Measurements from ENCODE around the gene ATP4A.

GRCh38 chr19:35582760-35583159 lies 19.3 kb upstream of the ATP4A start:
- no peak for TF ChIP-seq REST (IDR thresholded peaks at IDR 0.05; ENCODE audit: low read depth)
- TF ChIP-seq EP300 (IDR thresholded peaks at IDR 0.05; ENCODE audit: borderline replicate concordance): no peak
- TF ChIP-seq TEAD4 (IDR thresholded peaks at IDR 0.05): no peak
- TF ChIP-seq YY1 (IDR thresholded peaks at IDR 0.05; ENCODE audit: low read depth): no peak
- no peak for TF ChIP-seq USF1 (IDR thresholded peaks at IDR 0.05)
- no peak for TF ChIP-seq TAF1 (IDR thresholded peaks at IDR 0.05; ENCODE audit: low read depth)

Measured in Ishikawa (cell line).